ENCODE measurements around the gene SLC25A43. TPM values are rescaled to one million over a fixed set of nuclear protein-coding genes. Genes with fewer than 3 reads are reported as not detected.

The SLC25A43 gene
- total RNA-seq, 1 experiment from 2014 or later, result 25.8 TPM

DNA sequence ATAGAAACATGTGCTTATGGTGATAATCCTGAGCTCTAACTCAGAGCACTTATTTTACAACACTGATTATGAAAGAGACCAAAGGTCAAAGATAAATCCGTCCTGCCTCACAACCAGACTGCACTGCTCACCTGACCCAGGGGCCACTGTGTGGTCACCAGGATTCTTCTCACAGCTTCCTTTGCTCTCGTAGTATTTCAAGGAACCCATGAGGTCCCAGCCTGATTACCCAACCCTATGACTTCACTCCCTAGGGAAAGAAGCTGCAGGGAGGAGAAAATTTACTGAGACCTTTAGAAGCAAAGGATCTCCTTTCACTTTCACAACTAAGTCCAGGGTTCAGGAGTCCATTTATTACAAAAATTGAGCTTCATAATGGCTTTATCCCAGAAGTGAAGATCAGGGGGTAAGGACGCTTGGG, 78.7 kb downstream of the SLC25A43 start:
- Histone ChIP-seq H2AFZ (ENCODE audit: low read length) (no peak overlapping the region), H3K27me3 (ENCODE audit: low read length) (no peaks in the 10 kb centered on the region), H3K27ac (ENCODE audit: low read length) (no peak overlapping the region), H3K9me3 (ENCODE audit: low read length) (no peaks in the 10 kb centered on the region), H3K4me2 (ENCODE audit: low read length) (no peak overlapping the region), H3K9me2 (replicated peaks; ENCODE audit: low read length) (no peaks in the 10 kb centered on the region), H3F3A (ENCODE audit: low read length, unreplicated experiment) (no peaks in the 10 kb centered on the region), H3K36me3 (ENCODE audit: low read depth, low read length) (no peaks in the 10 kb centered on the region), H3K4me1 (ENCODE audit: insufficient read depth, low read length) (peaks cover 15% of the 10 kb centered on the region), H4K20me1 (ENCODE audit: low read length) (no peaks in the 10 kb centered on the region), H3K79me2 (ENCODE audit: low read length) (no peaks in the 10 kb centered on the region), H3K9ac (ENCODE audit: low read length) (no peak overlapping the region), H3K4me3 (ENCODE audit: low read length) (no peak overlapping the region)
- TF ChIP-seq, protein P1, sequence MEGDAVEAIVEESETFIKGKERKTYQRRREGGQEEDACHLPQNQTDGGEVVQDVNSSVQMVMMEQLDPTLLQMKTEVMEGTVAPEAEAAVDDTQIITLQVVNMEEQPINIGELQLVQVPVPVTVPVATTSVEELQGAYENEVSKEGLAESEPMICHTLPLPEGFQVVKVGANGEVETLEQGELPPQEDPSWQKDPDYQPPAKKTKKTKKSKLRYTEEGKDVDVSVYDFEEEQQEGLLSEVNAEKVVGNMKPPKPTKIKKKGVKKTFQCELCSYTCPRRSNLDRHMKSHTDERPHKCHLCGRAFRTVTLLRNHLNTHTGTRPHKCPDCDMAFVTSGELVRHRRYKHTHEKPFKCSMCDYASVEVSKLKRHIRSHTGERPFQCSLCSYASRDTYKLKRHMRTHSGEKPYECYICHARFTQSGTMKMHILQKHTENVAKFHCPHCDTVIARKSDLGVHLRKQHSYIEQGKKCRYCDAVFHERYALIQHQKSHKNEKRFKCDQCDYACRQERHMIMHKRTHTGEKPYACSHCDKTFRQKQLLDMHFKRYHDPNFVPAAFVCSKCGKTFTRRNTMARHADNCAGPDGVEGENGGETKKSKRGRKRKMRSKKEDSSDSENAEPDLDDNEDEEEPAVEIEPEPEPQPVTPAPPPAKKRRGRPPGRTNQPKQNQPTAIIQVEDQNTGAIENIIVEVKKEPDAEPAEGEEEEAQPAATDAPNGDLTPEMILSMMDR (conservative IDR thresholded peaks at IDR 0.05; ENCODE audit: low read depth, low read length), result no peak
- TF ChIP-seq EZH2phosphoT487 (IDR thresholded peaks at IDR 0.05; ENCODE audit: borderline replicate concordance, low read length), result no peak
- ChIA-PET CTCF (interaction anchor here (0.6 to 1.5 kb wide), 4 partner anchors 35 to 410 kb away, joined by 3 to 7 read pairs (median 4); no protein-coding TSS in a partner anchor), POLR2A (ENCODE audit: unreplicated experiment) (no interaction called here)
- intact Hi-C loops (cut with micrococcal nuclease), result no loop called here
- DNase-seq (no peak), ATAC-seq (no peak)
- BruUV-seq (replicated peaks), result no TSS peak

DNA sequence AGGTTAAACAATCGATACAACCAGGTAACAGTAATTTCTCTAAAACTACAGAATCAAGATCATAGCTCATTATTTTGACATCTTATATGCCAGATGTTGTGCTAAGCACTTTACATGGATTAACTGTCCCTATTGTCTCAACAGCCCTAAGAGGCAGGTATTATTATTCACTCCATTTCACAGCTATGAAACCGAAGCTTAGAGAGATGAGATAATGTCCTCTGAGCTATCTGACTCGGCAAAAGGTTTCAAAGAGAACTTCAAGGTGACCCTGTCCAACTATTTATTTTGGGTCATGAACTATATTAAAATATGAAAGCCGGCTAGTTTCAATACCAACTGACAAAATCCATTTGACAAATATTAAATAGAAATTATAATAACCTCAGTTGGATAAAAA, 79.4 kb downstream of the SLC25A43 start:
- no TSS peak for BruUV-seq (replicated peaks)
- H3K4me3 ChIP-seq (ENCODE audit: low read length), result no peak overlapping the region

DNA sequence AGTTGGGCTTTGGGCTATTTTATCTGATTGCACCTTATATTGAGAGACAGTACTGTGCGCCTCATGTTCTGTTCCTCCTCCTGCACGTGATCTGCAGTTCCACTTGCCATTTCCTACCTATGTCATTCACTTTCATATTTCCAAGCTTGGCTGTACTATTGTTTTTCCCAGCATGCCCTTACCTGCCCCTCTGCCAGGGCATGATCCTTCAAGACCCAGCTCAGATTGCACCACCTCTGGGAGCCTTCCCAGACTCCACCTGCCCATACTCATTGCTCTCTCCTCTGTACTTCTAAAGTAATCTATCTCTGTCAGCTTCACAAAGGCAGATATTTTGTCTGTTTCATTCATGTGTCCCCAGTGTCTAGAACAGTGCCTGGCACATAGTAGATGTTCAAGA, 80.7 kb downstream of the SLC25A43 start:
- ChIA-PET CTCF (no interaction called here), POLR2A (ENCODE audit: unreplicated experiment) (no interaction called here)
- no peaks in the 10 kb centered on the region for H3K9me2 ChIP-seq (replicated peaks; ENCODE audit: low read length)
- no peak overlapping the region for H3K27ac ChIP-seq (ENCODE audit: low read length)
- ATAC-seq (no peak), DNase-seq (no peak)
- H2AFZ ChIP-seq (ENCODE audit: low read length), result no peak overlapping the region
- H3K79me2 ChIP-seq (ENCODE audit: low read length), result no peaks in the 10 kb centered on the region
- H3K9me3 ChIP-seq (ENCODE audit: low read length), result no peaks in the 10 kb centered on the region
- TF ChIP-seq, protein P1 (conservative IDR thresholded peaks at IDR 0.05; ENCODE audit: low read depth, low read length), result no peak
- TF ChIP-seq EZH2 (IDR thresholded peaks at IDR 0.05; ENCODE audit: low read length, unreplicated experiment), result no peak
- no peak for TF ChIP-seq EZH2phosphoT487 (IDR thresholded peaks at IDR 0.05; ENCODE audit: borderline replicate concordance, low read length)
- peaks cover 15% of the 10 kb centered on the region for H3K4me1 ChIP-seq (ENCODE audit: insufficient read depth, low read length)
- H3K9ac ChIP-seq (ENCODE audit: low read length), result no peak overlapping the region
- H3K27me3 ChIP-seq (ENCODE audit: low read length), result no peaks in the 10 kb centered on the region
- H3K4me2 ChIP-seq (ENCODE audit: low read length), result no peak overlapping the region
- H3F3A ChIP-seq (ENCODE audit: low read length, unreplicated experiment), result no peaks in the 10 kb centered on the region
- no peak overlapping the region for H3K4me3 ChIP-seq (ENCODE audit: low read length)
- no TSS peak for BruUV-seq (replicated peaks)
- H3K36me3 ChIP-seq (ENCODE audit: low read depth, low read length), result no peaks in the 10 kb centered on the region
- intact Hi-C loops (cut with micrococcal nuclease), result no loop called here
- H4K20me1 ChIP-seq (ENCODE audit: low read length), result no peaks in the 10 kb centered on the region

More for the DNA sequence above, 79.4 kb downstream of the SLC25A43 start:
- Histone ChIP-seq H3K4me1 (ENCODE audit: insufficient read depth, low read length) (peaks cover 15% of the 10 kb centered on the region), H3K79me2 (ENCODE audit: low read length) (no peaks in the 10 kb centered on the region), H3K9me3 (ENCODE audit: low read length) (no peaks in the 10 kb centered on the region), H2AFZ (ENCODE audit: low read length) (no peak overlapping the region), H3K4me2 (ENCODE audit: low read length) (no peak overlapping the region), H3K27me3 (ENCODE audit: low read length) (no peaks in the 10 kb centered on the region), H3K36me3 (ENCODE audit: low read depth, low read length) (no peaks in the 10 kb centered on the region), H3K9me2 (replicated peaks; ENCODE audit: low read length) (no peaks in the 10 kb centered on the region), H3K9ac (ENCODE audit: low read length) (no peak overlapping the region), H3K27ac (ENCODE audit: low read length) (no peak overlapping the region), H4K20me1 (ENCODE audit: low read length) (no peaks in the 10 kb centered on the region), H3F3A (ENCODE audit: low read length, unreplicated experiment) (no peaks in the 10 kb centered on the region)
- ChIA-PET CTCF (interaction anchor here (0.6 to 1.5 kb wide), 3 partner anchors 34 to 340 kb away, joined by 3 to 7 read pairs (median 5); no protein-coding TSS in a partner anchor), POLR2A (ENCODE audit: unreplicated experiment) (no interaction called here)
- intact Hi-C loops (cut with micrococcal nuclease), result no loop called here
- TF ChIP-seq EZH2phosphoT487 (IDR thresholded peaks at IDR 0.05; ENCODE audit: borderline replicate concordance, low read length), result no peak
- no peak for TF ChIP-seq EZH2 (IDR thresholded peaks at IDR 0.05; ENCODE audit: low read length, unreplicated experiment)
- TF ChIP-seq, protein P1 (conservative IDR thresholded peaks at IDR 0.05; ENCODE audit: low read depth, low read length), result no peak
- ATAC-seq, result no peak
- no peak for DNase-seq

Measured in PC-3 (cell line).